Measurements from ENCODE around the gene PPARA. TPM values are rescaled to one million over a fixed set of nuclear protein-coding genes. Genes with fewer than 3 reads are reported as not detected.

PPARA gene
- total and polyA plus RNA-seq, 12 donors = 5.1 to 208 (median 37.4) TPM

DNA sequence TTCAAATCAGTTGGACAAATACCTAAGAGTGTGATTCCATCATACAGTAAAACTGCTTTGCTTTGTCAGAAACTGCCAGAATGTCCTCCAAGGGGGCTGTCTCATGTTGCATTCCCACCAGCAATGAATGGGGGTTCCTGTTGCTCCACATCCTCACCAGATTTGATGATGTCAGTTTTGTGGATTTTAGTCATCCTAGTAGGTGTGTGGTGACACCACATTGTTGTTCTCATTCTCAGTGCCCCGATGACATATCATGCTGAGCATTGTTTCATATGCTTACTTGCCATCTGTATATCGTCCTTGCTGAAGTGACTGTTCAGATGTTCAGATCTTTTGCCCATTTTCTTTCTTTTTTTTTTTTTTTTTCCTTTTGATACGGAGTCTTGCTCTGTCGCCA, 62.7 kb downstream of the PPARA start:
- 93 to 98% (median 97%) methylated on average over 4 of the region's 4 CpGs for WGBS, 4 donors
- no peaks in the 10 kb centered on the region for H3K27me3 ChIP-seq
- peaks cover 0 to 7% (median 0%) of the 10 kb centered on the region in 3 donors for H3K9me3 ChIP-seq (replicated peaks in 1 of 3)
- no peak overlapping the region for H3K4me3 ChIP-seq
- no peak for DNase-seq
- no peaks in the 10 kb centered on the region for H3K4me1 ChIP-seq (replicated peaks in 1 of 2)
- no peak for TF ChIP-seq POLR2A (IDR thresholded peaks at IDR 0.05)
- TF ChIP-seq, protein P1, sequence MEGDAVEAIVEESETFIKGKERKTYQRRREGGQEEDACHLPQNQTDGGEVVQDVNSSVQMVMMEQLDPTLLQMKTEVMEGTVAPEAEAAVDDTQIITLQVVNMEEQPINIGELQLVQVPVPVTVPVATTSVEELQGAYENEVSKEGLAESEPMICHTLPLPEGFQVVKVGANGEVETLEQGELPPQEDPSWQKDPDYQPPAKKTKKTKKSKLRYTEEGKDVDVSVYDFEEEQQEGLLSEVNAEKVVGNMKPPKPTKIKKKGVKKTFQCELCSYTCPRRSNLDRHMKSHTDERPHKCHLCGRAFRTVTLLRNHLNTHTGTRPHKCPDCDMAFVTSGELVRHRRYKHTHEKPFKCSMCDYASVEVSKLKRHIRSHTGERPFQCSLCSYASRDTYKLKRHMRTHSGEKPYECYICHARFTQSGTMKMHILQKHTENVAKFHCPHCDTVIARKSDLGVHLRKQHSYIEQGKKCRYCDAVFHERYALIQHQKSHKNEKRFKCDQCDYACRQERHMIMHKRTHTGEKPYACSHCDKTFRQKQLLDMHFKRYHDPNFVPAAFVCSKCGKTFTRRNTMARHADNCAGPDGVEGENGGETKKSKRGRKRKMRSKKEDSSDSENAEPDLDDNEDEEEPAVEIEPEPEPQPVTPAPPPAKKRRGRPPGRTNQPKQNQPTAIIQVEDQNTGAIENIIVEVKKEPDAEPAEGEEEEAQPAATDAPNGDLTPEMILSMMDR (IDR thresholded peaks at IDR 0.05) = no peak
- intact Hi-C loops (cut with DNase I) = no loop called here
- no peak overlapping the region for H3K27ac ChIP-seq
- H3K36me3 ChIP-seq (replicated peaks in 1 of 2) = peaks cover 0 to 41% of the 10 kb centered on the region in 2 donors

DNA sequence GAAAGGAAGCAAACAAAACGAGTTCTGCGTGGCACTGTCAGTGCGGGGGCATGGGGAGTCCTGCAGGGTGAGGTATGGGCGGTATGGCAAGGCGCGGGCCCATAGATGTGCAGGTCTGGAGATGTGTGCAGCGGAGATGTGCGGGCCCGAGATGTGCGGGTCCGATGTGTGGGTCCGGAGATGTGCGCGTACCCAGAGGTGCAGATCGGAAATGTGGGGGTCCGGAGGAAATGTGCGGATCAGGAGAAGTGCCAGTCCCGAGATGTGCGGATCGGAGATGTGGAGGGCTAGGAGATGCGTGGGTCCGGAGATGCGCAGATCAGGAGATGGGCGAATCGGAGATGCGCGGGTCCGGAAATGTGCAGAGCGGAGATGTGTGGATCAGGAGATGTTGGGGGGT, 63.8 kb downstream of the PPARA start:
- H3K4me1 ChIP-seq (replicated peaks in 1 of 2) = no peaks in the 10 kb centered on the region
- no peaks in the 10 kb centered on the region for H3K27me3 ChIP-seq
- H3K36me3 ChIP-seq (replicated peaks in 1 of 2) = peaks cover 0 to 52% of the 10 kb centered on the region in 2 donors
- H3K4me3 ChIP-seq = no peak overlapping the region
- intact Hi-C loops (cut with DNase I) = no loop called here
- no peak for DNase-seq
- 96 to 97% (median 96%) methylated on average over 29 of the region's 29 CpGs for WGBS, 4 donors
- TF ChIP-seq POLR2A (IDR thresholded peaks at IDR 0.05) = no peak
- TF ChIP-seq, protein P1 (IDR thresholded peaks at IDR 0.05) = no peak
- H3K27ac ChIP-seq = no peak overlapping the region
- peaks cover 0 to 4% (median 0%) of the 10 kb centered on the region in 3 donors for H3K9me3 ChIP-seq (replicated peaks in 1 of 3)

DNA sequence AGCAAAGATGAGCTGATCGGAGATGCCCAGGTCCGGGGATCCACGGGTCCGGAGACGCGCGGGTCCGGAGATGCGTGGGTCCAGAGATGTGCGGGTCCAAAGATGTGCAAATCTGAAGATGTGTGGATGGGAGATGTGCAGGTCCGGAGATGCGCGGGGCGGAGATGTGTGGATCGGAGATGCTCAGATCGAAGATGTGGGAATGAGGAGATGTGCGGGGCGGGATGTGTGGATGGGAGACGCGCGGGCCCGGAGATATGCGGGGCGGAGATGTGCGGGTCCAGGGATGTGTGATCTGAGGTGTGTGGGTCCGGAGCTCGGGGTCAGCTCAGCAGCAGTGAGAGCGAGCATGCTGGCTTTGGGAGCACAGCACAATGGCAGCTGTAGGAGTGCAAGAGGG, 64.3 kb downstream of the PPARA start:
- DNase-seq = no peak
- no peaks in the 10 kb centered on the region for H3K4me1 ChIP-seq (replicated peaks in 1 of 2)
- H3K9me3 ChIP-seq (replicated peaks in 1 of 3) = no peaks in the 10 kb centered on the region
- peaks cover 0 to 57% of the 10 kb centered on the region in 2 donors for H3K36me3 ChIP-seq (replicated peaks in 1 of 2)
- intact Hi-C loops (cut with DNase I) = no loop called here
- H3K27ac ChIP-seq = no peak overlapping the region
- WGBS, 4 donors = 96 to 99% (median 98%) methylated on average over 28 of the region's 28 CpGs
- no peak overlapping the region for H3K4me3 ChIP-seq
- H3K27me3 ChIP-seq = no peaks in the 10 kb centered on the region
- TF ChIP-seq, protein P1 (IDR thresholded peaks at IDR 0.05) = no peak
- TF ChIP-seq POLR2A (IDR thresholded peaks at IDR 0.05) = no peak

- Histone ChIP-seq H3K27ac (no peak overlapping the region), H3K4me1 (replicated peaks in 1 of 2) (peaks cover 9 to 10% of the 10 kb centered on the region in 2 donors), H3K27me3 (no peaks in the 10 kb centered on the region), H3K9me3 (replicated peaks in 1 of 3) (no peaks in the 10 kb centered on the region), H3K4me3 (no peak overlapping the region), H3K36me3 (replicated peaks in 1 of 2) (peaks cover 0 to 77% of the 10 kb centered on the region in 2 donors)
- intact Hi-C loops (cut with DNase I) = no loop called here
- DNase-seq = no peak
- 72 to 80% (median 78%) methylated on average over 10 of the region's 10 CpGs for WGBS, 4 donors
- no peak for TF ChIP-seq POLR2A (IDR thresholded peaks at IDR 0.05)
- TF ChIP-seq, protein P1 (IDR thresholded peaks at IDR 0.05) = no peak
Observed at GRCh38 chr22:46219636-46220035, 69.3 kb downstream of the PPARA start.
